GM23248 (cell line): ENCODE results near the gene ISL1. TPM values are rescaled to one million over a fixed set of nuclear protein-coding genes. Genes with fewer than 3 reads are reported as not detected.

Source experiments
- DNase-seq: peaks from one replicate; pipeline ENCODE4 v3.0.0-alpha.2; 2015
- H2AFZ ChIP-seq: fragments of 200-600 bp; sonication (generic); 2 replicates; pipeline ENCODE4 v1.6.1; 2016; ENCODE audit warnings: antibody characterized with exemption
- H3F3A ChIP-seq: fragments of 200-600 bp; sonication (generic); 2 replicates; pipeline ENCODE4 v1.6.1; 2016; ENCODE audit warnings: mild to moderate bottlenecking, antibody characterized with exemption, mixed run types; ENCODE audit not compliant: insufficient read depth
- H3K27ac ChIP-seq: fragments of 200-600 bp; sonication (generic); 2 replicates; pipeline ENCODE4 v1.5.1; 2016; ENCODE audit warnings: mild to moderate bottlenecking
- H3K27me3 ChIP-seq: fragments of 200-600 bp; sonication (generic); replicated peaks from 2 replicates; pipeline ENCODE4 v1.6.1; 2016; ENCODE audit warnings: mild to moderate bottlenecking; ENCODE audit not compliant: insufficient read depth
- H3K36me3 ChIP-seq: fragments of 200-600 bp; sonication (generic); 2 replicates; pipeline ENCODE4 v1.6.1; 2016; ENCODE audit warnings: low read depth, mild to moderate bottlenecking
- H3K4me1 ChIP-seq: fragments of 200-600 bp; sonication (generic); 2 replicates; pipeline ENCODE4 v1.6.1; 2016; ENCODE audit warnings: mild to moderate bottlenecking; ENCODE audit not compliant: insufficient read depth
- H3K4me2 ChIP-seq: fragments of 200-600 bp; sonication (generic); one replicate; pipeline ENCODE4 v1.6.1; 2016; ENCODE audit warnings: mild to moderate bottlenecking; ENCODE audit not compliant: unreplicated experiment
- H3K4me3 ChIP-seq: fragments of 200-600 bp; sonication (generic); 2 replicates; pipeline ENCODE4 v1.5.1; 2016; ENCODE audit warnings: mild to moderate bottlenecking
- H3K79me2 ChIP-seq: fragments of 200-600 bp; sonication (generic); 2 replicates; pipeline ENCODE4 v1.6.1; 2016; ENCODE audit warnings: mild to moderate bottlenecking; ENCODE audit not compliant: insufficient read depth
- H3K9ac ChIP-seq: fragments of 200-600 bp; sonication (generic); 2 replicates; pipeline ENCODE4 v1.6.1; 2016; ENCODE audit warnings: mild to moderate bottlenecking
- H3K9me2 ChIP-seq: fragments of 200-600 bp; sonication (generic); 2 replicates; pipeline ENCODE4 v1.6.1; 2016; ENCODE audit warnings: mixed run types, mild to moderate bottlenecking, moderate library complexity; ENCODE audit not compliant: insufficient read depth
- H3K9me3 ChIP-seq: fragments of 200-600 bp; sonication (generic); one replicate; pipeline ENCODE4 v1.6.1; 2017; ENCODE audit warnings: low read depth
- H4K20me1 ChIP-seq: fragments of 200-600 bp; sonication (generic); 2 replicates; pipeline ENCODE4 v1.6.0; 2016; ENCODE audit not compliant: insufficient read depth
- EZH2 ChIP-seq: fragments of 200-600 bp; sonication (generic); IDR thresholded peaks from 2 replicates; pipeline ENCODE4 v1.6.1; 2018; ENCODE audit warnings: antibody characterized with exemption, mild to moderate bottlenecking; ENCODE audit not compliant: insufficient read depth, poor library complexity, severe bottlenecking
- EZH2phosphoT487 ChIP-seq: fragments of 200-600 bp; sonication (generic); IDR thresholded peaks from 2 replicates; pipeline ENCODE4 v1.6.1; 2018; ENCODE audit warnings: antibody characterized with exemption, moderate library complexity, mild to moderate bottlenecking, low read depth; ENCODE audit not compliant: insufficient read depth
- WGBS, 2 experiments: methylation state at CpG; one replicate each; pipeline ENCODE4 v1.1.6; 2015 to 2017; ENCODE audit warnings: low lambda C conversion rate in 2 of 2, low coverage in 1 of 2; ENCODE audit errors: missing lambda C conversion rate in 2 of 2; 5-methylcytosine and 5-hydroxymethylcytosine counted together
- in situ Hi-C: fragments of 300-500 bp; cut with MboI; formaldehyde crosslinking; loops from 2 replicates; pipeline ENCODE4 v1.15.0; 2020
- polyA plus RNA-seq: library from polyadenylated mRNA; unstranded; fragments of >200 nt; fragmentation: Nextera tagmentation; extraction: Ambion mirVana; gene quantifications from 2 replicates; pipeline ENCODE4 v1.2.1, GENCODE V29; 2016
- total RNA-seq: library from RNA; depleted of rRNA; stranded (reverse); fragments of >200 nt; shearing (Covaris generic); gene quantifications from 2 replicates; pipeline ENCODE4 v1.2.3, GENCODE V29; 2014

Gene ISL1
- total and polyA plus RNA-seq, 2 experiments from 2014 or later, result not detected

GRCh38 chr5:51385216-51385615, 2.0 kb downstream of the ISL1 start:
- Histone ChIP-seq H3K9me3 (no peaks in the 10 kb centered on the region), H3K27ac (no peak overlapping the region), H3K4me3 (no peak overlapping the region), H3K27me3 (peaks cover 88% of the 10 kb centered on the region), H3K79me2 (no peaks in the 10 kb centered on the region), H2AFZ (no peak overlapping the region), H3K4me2 (no peak overlapping the region), H3K36me3 (no peaks in the 10 kb centered on the region), H3F3A (no peaks in the 10 kb centered on the region), H3K9me2 (no peaks in the 10 kb centered on the region), H3K4me1 (no peaks in the 10 kb centered on the region), H3K9ac (no peak overlapping the region), H4K20me1 (no peaks in the 10 kb centered on the region)
- DNase-seq, result no peak
- 13% methylated on average over 5 of the region's 5 CpGs for WGBS, 2 experiments
- TF ChIP-seq EZH2 (no peak), EZH2phosphoT487 (no peak)
- in situ Hi-C loops, result no loop called here

- no peak for DNase-seq
- Histone ChIP-seq H3K9me3 (no peaks in the 10 kb centered on the region), H3K9ac (no peak overlapping the region), H3F3A (no peaks in the 10 kb centered on the region), H3K4me3 (no peak overlapping the region), H3K4me1 (no peaks in the 10 kb centered on the region), H4K20me1 (no peaks in the 10 kb centered on the region), H3K79me2 (no peaks in the 10 kb centered on the region), H3K4me2 (no peak overlapping the region), H3K9me2 (no peaks in the 10 kb centered on the region), H2AFZ (no peak overlapping the region), H3K27ac (no peak overlapping the region), H3K27me3 (peaks cover 83% of the 10 kb centered on the region), H3K36me3 (no peaks in the 10 kb centered on the region)
- 10% methylated on average over 36 to 38 of the region's 38 CpGs for WGBS, 2 experiments
- in situ Hi-C loops, result no loop called here
- TF ChIP-seq EZH2, result no peak
- TF ChIP-seq EZH2phosphoT487, result no peak
Observed at GRCh38 chr5:51386916-51387883, 4.0 kb downstream of the ISL1 start.

DNA sequence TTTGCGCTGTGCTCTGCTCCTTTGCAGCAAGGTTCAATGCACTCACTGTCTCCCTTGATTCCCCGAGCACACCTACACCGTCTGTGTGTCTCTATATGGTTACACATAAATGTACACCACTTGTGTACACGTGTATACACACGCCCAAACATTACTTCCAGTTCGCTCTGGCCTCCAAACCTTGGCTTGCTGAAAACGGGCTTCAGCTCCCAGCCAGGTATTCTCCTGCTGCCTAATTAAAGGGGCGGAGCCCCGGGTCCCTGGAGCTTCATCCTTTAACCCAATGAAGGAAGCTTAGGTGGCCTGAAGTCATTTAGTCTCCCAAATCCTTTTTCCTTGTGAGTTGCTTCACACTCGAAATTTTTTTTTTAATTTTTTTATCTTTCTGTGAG, 4.6 kb downstream of the ISL1 start:
- Histone ChIP-seq H3K4me1 (no peaks in the 10 kb centered on the region), H3K9me3 (no peaks in the 10 kb centered on the region), H3K79me2 (no peaks in the 10 kb centered on the region), H4K20me1 (no peaks in the 10 kb centered on the region), H2AFZ (no peak overlapping the region), H3K27ac (no peak overlapping the region), H3K4me2 (no peak overlapping the region), H3K9ac (no peak overlapping the region), H3K36me3 (no peaks in the 10 kb centered on the region), H3F3A (no peaks in the 10 kb centered on the region), H3K27me3 (peaks cover 76% of the 10 kb centered on the region), H3K4me3 (no peak overlapping the region), H3K9me2 (no peaks in the 10 kb centered on the region)
- 18 to 19% methylated on average over 10 of the region's 10 CpGs for WGBS, 2 experiments
- in situ Hi-C loops, result no loop called here
- no peak for TF ChIP-seq EZH2phosphoT487
- TF ChIP-seq EZH2, result no peak
- no peak for DNase-seq

DNA sequence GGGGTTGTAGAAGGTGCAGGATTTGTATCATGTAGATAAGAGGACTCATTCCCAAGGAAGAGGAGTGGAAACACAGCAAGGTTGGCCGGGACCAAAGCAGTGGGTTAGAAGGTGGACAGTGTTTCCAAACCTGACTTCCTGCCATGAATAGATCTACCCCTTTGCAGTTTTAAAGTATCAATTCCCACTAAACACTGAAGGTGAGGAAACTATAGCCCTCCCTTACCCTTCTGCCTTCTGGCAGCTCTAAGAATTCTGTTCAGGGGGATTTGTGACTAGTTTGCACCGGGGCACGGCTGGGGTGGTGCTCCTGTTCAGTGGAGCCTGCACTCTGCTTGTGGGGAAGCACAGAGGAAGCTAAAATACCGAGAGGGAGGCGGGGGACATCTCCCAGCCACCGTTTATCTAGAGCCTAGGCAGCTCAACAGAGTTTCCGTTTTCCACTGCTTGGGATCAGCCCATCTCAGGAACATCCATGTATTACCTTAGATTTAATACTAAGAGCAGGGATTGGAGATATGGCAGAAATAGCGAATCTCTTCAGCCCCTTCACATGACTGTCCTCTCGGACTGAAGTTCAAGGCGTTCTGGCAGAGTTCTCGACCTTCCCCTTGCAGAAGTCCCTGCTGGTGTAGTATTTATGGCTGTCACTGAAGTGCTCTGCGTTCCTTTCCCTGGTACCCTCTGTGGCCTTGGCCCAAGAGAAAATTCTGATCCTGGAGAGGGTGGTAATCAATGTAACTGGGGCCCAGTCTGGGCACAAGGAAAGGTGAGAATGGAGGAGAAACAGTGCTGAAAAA, 5.4 kb downstream of the ISL1 start:
- no peaks in the 10 kb centered on the region for H3K9me3 ChIP-seq
- H3K4me3 ChIP-seq, result no peak overlapping the region
- no peaks in the 10 kb centered on the region for H3F3A ChIP-seq
- in situ Hi-C loops, result no loop called here
- TF ChIP-seq EZH2phosphoT487 (no peak), EZH2 (peak; percentile 19)
- H3K4me1 ChIP-seq, result no peaks in the 10 kb centered on the region
- H3K4me2 ChIP-seq, result no peak overlapping the region
- H3K9ac ChIP-seq, result no peak overlapping the region
- H2AFZ ChIP-seq, result no peak overlapping the region
- peaks cover 73% of the 10 kb centered on the region for H3K27me3 ChIP-seq
- H3K9me2 ChIP-seq, result no peaks in the 10 kb centered on the region
- no peaks in the 10 kb centered on the region for H4K20me1 ChIP-seq
- 8 to 16% methylated on average over 12 of the region's 12 CpGs for WGBS, 2 experiments
- no peaks in the 10 kb centered on the region for H3K36me3 ChIP-seq
- H3K27ac ChIP-seq, result no peak overlapping the region
- no peak for DNase-seq
- no peaks in the 10 kb centered on the region for H3K79me2 ChIP-seq
